Measurements from ENCODE around the gene LRRC37B. TPM values are rescaled to one million over a fixed set of nuclear protein-coding genes. Genes with fewer than 3 reads are reported as not detected.
"Not testable (repeated sequence)": the region's sequence is repeated elsewhere in the genome, so short reads cannot be mapped to it uniquely, and the experiment has no call there.

Gene LRRC37B
- total RNA-seq, 2 donors from 2014 or later, result 22.7 to 28.7 TPM

GRCh38 chr17:32084003-32084941, 77.1 kb downstream of the LRRC37B start:
- peak overlapping the region; percentile 58 for H3K4me3 ChIP-seq (ENCODE audit: low read length)
- H3K27me3 ChIP-seq (ENCODE audit: control insufficient read depth, insufficient read depth, low read length, poor library complexity, severe bottlenecking); H3K9me3 Mint-ChIP-seq; H3K36me3 ChIP-seq (ENCODE audit: control insufficient read depth, insufficient read depth, low read length); H3K9me3 ChIP-seq (ENCODE audit: control insufficient read depth, low read length); H3K4me1 Mint-ChIP-seq; H3K27me3 Mint-ChIP-seq (ENCODE audit: insufficient read depth); H3K36me3 Mint-ChIP-seq (ENCODE audit: low read depth); H3K4me1 ChIP-seq (ENCODE audit: control insufficient read depth, insufficient read depth, low read length): not testable (repeated sequence)
- peak overlapping the region; percentile 79 for H3K27ac ChIP-seq (ENCODE audit: low read depth, low read length)
- peak; percentile 93 for DNase-seq
- 0% methylated on average over 9 of the region's 39 CpGs; no CpG with 5 or more reads in 1 of the 2 experiments for WGBS, 2 experiments (ENCODE audit: insufficient coverage in 1 of 2, insufficient read length in 1 of 2)
- Mint-ChIP-seq H3K4me3 (peak overlapping the region; percentile 54), H3K27ac (peak overlapping the region; percentile 70)
- peak overlapping the region; percentile 6 for H3K9ac ChIP-seq (ENCODE audit: extremely low read depth, low read length, poor library complexity, severe bottlenecking)

- 10 to 20% methylated on average over 1 to 17 of the region's 30 CpGs for WGBS, 2 experiments (ENCODE audit: insufficient coverage in 1 of 2, insufficient read length in 1 of 2)
- H3K36me3 ChIP-seq (ENCODE audit: control insufficient read depth, insufficient read depth, low read length); H3K27ac ChIP-seq (ENCODE audit: low read depth, low read length); H3K4me1 ChIP-seq (ENCODE audit: control insufficient read depth, insufficient read depth, low read length); H3K27me3 Mint-ChIP-seq (ENCODE audit: insufficient read depth); H3K27me3 ChIP-seq (ENCODE audit: control insufficient read depth, insufficient read depth, low read length, poor library complexity, severe bottlenecking); H3K4me1 Mint-ChIP-seq; H3K9ac ChIP-seq (ENCODE audit: extremely low read depth, low read length, poor library complexity, severe bottlenecking); H3K9me3 Mint-ChIP-seq; H3K36me3 Mint-ChIP-seq (ENCODE audit: low read depth); H3K9me3 ChIP-seq (ENCODE audit: control insufficient read depth, low read length); H3K4me3 ChIP-seq (ENCODE audit: low read length): not testable (repeated sequence)
- H3K27ac Mint-ChIP-seq, result peak overlapping the region; percentile 70
- peak overlapping the region; percentile 53 for H3K4me3 Mint-ChIP-seq
- DNase-seq, result peak; percentile 88
Measured at GRCh38 chr17:32084942-32085829, 78.0 kb downstream of the LRRC37B start.

- not testable (repeated sequence) for H3K9me3 Mint-ChIP-seq; H3K36me3 ChIP-seq (ENCODE audit: control insufficient read depth, insufficient read depth, low read length); H3K36me3 Mint-ChIP-seq (ENCODE audit: low read depth); H3K9ac ChIP-seq (ENCODE audit: extremely low read depth, low read length, poor library complexity, severe bottlenecking); H3K4me3 ChIP-seq (ENCODE audit: low read length); H3K9me3 ChIP-seq (ENCODE audit: control insufficient read depth, low read length); H3K4me1 Mint-ChIP-seq; H3K4me3 Mint-ChIP-seq; H3K27ac Mint-ChIP-seq; H3K27me3 ChIP-seq (ENCODE audit: control insufficient read depth, insufficient read depth, low read length, poor library complexity, severe bottlenecking); H3K27me3 Mint-ChIP-seq (ENCODE audit: insufficient read depth); H3K4me1 ChIP-seq (ENCODE audit: control insufficient read depth, insufficient read depth, low read length); H3K27ac ChIP-seq (ENCODE audit: low read depth, low read length)
- DNase-seq, result peak; percentile 11
- no CpG with 5 or more reads among the region's 4 CpGs for WGBS, 2 experiments (ENCODE audit: insufficient coverage in 1 of 2, insufficient read length in 1 of 2)
Measured at GRCh38 chr17:32086833-32087232, 79.7 kb downstream of the LRRC37B start.

GRCh38 chr17:32092062-32092461, 84.9 kb downstream of the LRRC37B start:
- not testable (repeated sequence) for H3K4me3 Mint-ChIP-seq; H3K4me3 ChIP-seq (ENCODE audit: low read length); H3K9ac ChIP-seq (ENCODE audit: extremely low read depth, low read length, poor library complexity, severe bottlenecking); H3K4me1 ChIP-seq (ENCODE audit: control insufficient read depth, insufficient read depth, low read length); H3K27ac Mint-ChIP-seq; H3K36me3 Mint-ChIP-seq (ENCODE audit: low read depth); H3K27me3 Mint-ChIP-seq (ENCODE audit: insufficient read depth); H3K9me3 Mint-ChIP-seq; H3K4me1 Mint-ChIP-seq; H3K27me3 ChIP-seq (ENCODE audit: control insufficient read depth, insufficient read depth, low read length, poor library complexity, severe bottlenecking); H3K36me3 ChIP-seq (ENCODE audit: control insufficient read depth, insufficient read depth, low read length); H3K27ac ChIP-seq (ENCODE audit: low read depth, low read length); H3K9me3 ChIP-seq (ENCODE audit: control insufficient read depth, low read length)
- WGBS, 2 experiments (ENCODE audit: insufficient coverage in 1 of 2, insufficient read length in 1 of 2), result no CpG with 5 or more reads among the region's 1 CpG
- peak; percentile 27 for DNase-seq
